Endothelial cell of umbilical vein (primary cell): ENCODE data around the gene GPR157.

Experiments
- MYC ChIP-seq: IDR thresholded peaks from one replicate; pipeline ENCODE4 v1.6.1; 2011; ENCODE audit warnings: mild to moderate bottlenecking, low read depth, low read length
- POLR2A ChIP-seq: IDR thresholded peaks from 2 replicates; pipeline ENCODE4 v1.6.1; 2012; ENCODE audit warnings: low read depth, mild to moderate bottlenecking, control low read depth, low read length
- POLR2AphosphoS5 ChIP-seq: IDR thresholded peaks from 2 replicates; pipeline ENCODE4 v1.6.1; 2012; ENCODE audit warnings: low read depth, mild to moderate bottlenecking, control low read depth, low read length, moderate library complexity; ENCODE audit not compliant: insufficient read depth
- TF ChIP-seq, protein P1 (sequence below), 2 donors: IDR thresholded peaks; 1 replicate in 1 of 2; 2 replicates in 1 of 2; pipeline ENCODE4 v1.5.1; 2011; ENCODE audit warnings: low read length in 2 of 2, mild to moderate bottlenecking in 2 of 2, moderate library complexity in 2 of 2, control low read depth in 1 of 2, inconsistent platforms in 1 of 2, low read depth in 1 of 2; ENCODE audit not compliant: insufficient read depth in 1 of 2; ENCODE audit errors: extremely low read depth in 1 of 2

DNA sequence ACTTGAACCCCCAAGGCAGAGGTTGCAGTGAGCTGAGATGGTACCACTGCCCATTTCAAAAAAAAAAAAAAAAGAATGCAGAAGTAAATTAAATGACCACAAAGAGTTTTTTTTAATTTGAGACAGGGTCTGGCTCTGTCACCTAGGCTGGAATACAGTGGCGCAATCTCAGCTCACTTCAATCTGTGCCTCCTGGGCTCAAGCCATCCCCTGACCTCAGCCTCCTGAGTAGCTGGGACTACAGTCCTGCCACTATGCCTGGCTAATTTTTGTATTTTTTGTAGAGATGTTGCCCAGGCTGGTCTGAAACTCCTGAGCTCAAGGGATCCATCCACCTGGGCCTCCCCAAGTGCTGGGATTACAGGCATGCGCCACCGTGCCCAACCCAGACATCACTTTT lies 20.2 kb upstream of the GPR157 start:
- TF ChIP-seq, protein P1, sequence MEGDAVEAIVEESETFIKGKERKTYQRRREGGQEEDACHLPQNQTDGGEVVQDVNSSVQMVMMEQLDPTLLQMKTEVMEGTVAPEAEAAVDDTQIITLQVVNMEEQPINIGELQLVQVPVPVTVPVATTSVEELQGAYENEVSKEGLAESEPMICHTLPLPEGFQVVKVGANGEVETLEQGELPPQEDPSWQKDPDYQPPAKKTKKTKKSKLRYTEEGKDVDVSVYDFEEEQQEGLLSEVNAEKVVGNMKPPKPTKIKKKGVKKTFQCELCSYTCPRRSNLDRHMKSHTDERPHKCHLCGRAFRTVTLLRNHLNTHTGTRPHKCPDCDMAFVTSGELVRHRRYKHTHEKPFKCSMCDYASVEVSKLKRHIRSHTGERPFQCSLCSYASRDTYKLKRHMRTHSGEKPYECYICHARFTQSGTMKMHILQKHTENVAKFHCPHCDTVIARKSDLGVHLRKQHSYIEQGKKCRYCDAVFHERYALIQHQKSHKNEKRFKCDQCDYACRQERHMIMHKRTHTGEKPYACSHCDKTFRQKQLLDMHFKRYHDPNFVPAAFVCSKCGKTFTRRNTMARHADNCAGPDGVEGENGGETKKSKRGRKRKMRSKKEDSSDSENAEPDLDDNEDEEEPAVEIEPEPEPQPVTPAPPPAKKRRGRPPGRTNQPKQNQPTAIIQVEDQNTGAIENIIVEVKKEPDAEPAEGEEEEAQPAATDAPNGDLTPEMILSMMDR (IDR thresholded peaks at IDR 0.05; ENCODE audit: extremely low read depth in 1 of 2, insufficient read depth in 1 of 2, low read depth in 1 of 2, low read length in 2 of 2), result no peak
- TF ChIP-seq POLR2A, result no peak
- TF ChIP-seq POLR2AphosphoS5, result no peak
- no peak for TF ChIP-seq MYC
